ENCODE data around the gene CAPN13. TPM values are rescaled to one million over a fixed set of nuclear protein-coding genes. Genes with fewer than 3 reads are reported as not detected.

The CAPN13 gene
- total and polyA plus RNA-seq, 2 of the 4 experiments (the other 2 are of a cell fraction), result not detected

GRCh38 chr2:30847841-30848240 lies 40.6 kb upstream of the CAPN13 start:
- in situ Hi-C loops (cut with MboI; ENCODE audit: low sequenced_read_pairs), result no loop called here
- Histone ChIP-seq H4K91ac (ENCODE audit: insufficient read depth, low read depth, low read length) (no peak overlapping the region), H3K9me3 (ENCODE audit: control insufficient read depth, insufficient read depth, low read length) (no peaks in the 10 kb centered on the region), H2BK20ac (ENCODE audit: low read depth, low read length) (no peak overlapping the region), H3K4me2 (ENCODE audit: low read depth, low read length) (no peak overlapping the region), H3K23ac (ENCODE audit: low read depth, low read length) (no peak overlapping the region), H3K9ac (ENCODE audit: low read depth, low read length) (no peak overlapping the region), H3K27ac (ENCODE audit: insufficient read depth, low read length) (no peak overlapping the region), H3K36me3 (ENCODE audit: control insufficient read depth, insufficient read depth, low read length) (no peaks in the 10 kb centered on the region), H3K4me3 (ENCODE audit: insufficient read depth, low read depth, low read length) (no peak overlapping the region), H3K9me1 (ENCODE audit: insufficient read depth, low read length) (no peaks in the 10 kb centered on the region), H3K14ac (replicated peaks; ENCODE audit: low read depth, low read length) (no peak overlapping the region), H2AK5ac (ENCODE audit: low read depth, low read length) (no peak overlapping the region), H3K4ac (ENCODE audit: low read depth, low read length) (no peak overlapping the region), H2BK120ac (ENCODE audit: low read depth, low read length) (no peak overlapping the region), H3K27me3 (ENCODE audit: control insufficient read depth, insufficient read depth, low read length) (no peaks in the 10 kb centered on the region), H4K8ac (ENCODE audit: low read depth in 2 of 2, low read length in 2 of 2) (no peak overlapping the region), H4K5ac (ENCODE audit: low read depth, low read length) (no peak overlapping the region), H2BK15ac (ENCODE audit: low read depth, low read length) (no peak overlapping the region), H4K20me1 (ENCODE audit: insufficient read depth, low read length) (no peaks in the 10 kb centered on the region), H2AK9ac (replicated peaks; ENCODE audit: low read depth, low read length, poor library complexity) (no peak overlapping the region), H3K79me1 (ENCODE audit: low read depth in 1 of 2, low read length in 2 of 2) (no peaks in the 10 kb centered on the region), H2AFZ (replicated peaks; ENCODE audit: low read length, poor library complexity) (no peak overlapping the region), H3K18ac (ENCODE audit: low read depth, low read length) (no peak overlapping the region), H2BK5ac (ENCODE audit: low read depth, low read length, poor library complexity, severe bottlenecking) (no peak overlapping the region), H3K4me1 (ENCODE audit: control insufficient read depth, insufficient read depth, low read length) (no peaks in the 10 kb centered on the region), H3K56ac (ENCODE audit: extremely low read depth, insufficient read depth, low read length) (no peak overlapping the region)
- dilution Hi-C loops (cut with HindIII; ENCODE audit: low sequenced_read_pairs, unreplicated experiment), result no loop called here
- no peak for DNase-seq
- ChIA-PET CTCF (no interaction called here), POLR2A (ENCODE audit: unreplicated experiment) (no interaction called here)
- TF ChIP-seq SMC3 (IDR thresholded peaks at IDR 0.05; ENCODE audit: low read depth, low read length) (no peak), RFX5 (IDR thresholded peaks at IDR 0.05; ENCODE audit: low read depth, low read length) (no peak), NFE2L2 (IDR thresholded peaks at IDR 0.05; ENCODE audit: low read depth, low read length) (no peak), CHD1 (IDR thresholded peaks at IDR 0.05; ENCODE audit: low read depth, low read length) (no peak), MXI1 (IDR thresholded peaks at IDR 0.05; ENCODE audit: borderline replicate concordance, low read depth, low read length) (no peak), POLR2A (IDR thresholded peaks at IDR 0.05; ENCODE audit: low read depth, low read length) (no peak), ELK1 (IDR thresholded peaks at IDR 0.05; ENCODE audit: borderline replicate concordance, low read depth, low read length) (no peak), FOS (IDR thresholded peaks at IDR 0.05; ENCODE audit: low read depth, low read length) (no peak), MAZ (IDR thresholded peaks at IDR 0.05; ENCODE audit: borderline replicate concordance, low read depth, low read length) (no peak), USF2 (IDR thresholded peaks at IDR 0.05; ENCODE audit: low read depth, low read length) (no peak)
- no TSS peak for BruUV-seq (replicated peaks)
- ATAC-seq (ENCODE audit: low read depth), result no peak
- intact Hi-C loops (cut with micrococcal nuclease), result no loop called here
